GM23338 (cell line): Measurements from ENCODE around the gene CDKAL1. TPM values are rescaled to one million over a fixed set of nuclear protein-coding genes. Genes with fewer than 3 reads are reported as not detected.

Source experiments
- ATAC-seq: fragments of 200-7000 bp; cut with Tn5 transposase; 3 replicates; pipeline ENCODE4 v1.9.1; 2020
- DNase-seq: peaks from one replicate; pipeline ENCODE4 v3.0.0-alpha.2; 2015; ENCODE audit warnings: low spot score
- H2AFZ ChIP-seq: fragments of 200-600 bp; sonication (generic); 2 replicates; pipeline ENCODE4 v1.8.0; 2016; ENCODE audit warnings: antibody characterized with exemption, mild to moderate bottlenecking, moderate library complexity
- H3F3A ChIP-seq: fragments of 200-600 bp; sonication (generic); replicated peaks from 2 replicates; pipeline ENCODE4 v1.8.0; 2017; ENCODE audit warnings: antibody characterized with exemption, mixed run types, low read depth
- H3K27ac ChIP-seq: fragments of 200-600 bp; sonication (generic); 2 replicates; pipeline ENCODE4 v1.6.1; 2016; ENCODE audit warnings: low read depth
- H3K27me3 ChIP-seq: fragments of 200-600 bp; sonication (generic); 2 replicates; pipeline ENCODE4 v1.8.0; 2016; ENCODE audit warnings: mild to moderate bottlenecking, mixed run types, moderate library complexity; ENCODE audit not compliant: insufficient read depth
- H3K36me3 ChIP-seq: fragments of 200-600 bp; sonication (generic); 2 replicates; pipeline ENCODE4 v1.8.0; 2016; ENCODE audit warnings: mild to moderate bottlenecking; ENCODE audit not compliant: insufficient read depth
- H3K4me1 ChIP-seq: fragments of 200-600 bp; sonication (generic); 2 replicates; pipeline ENCODE4 v1.8.0; 2016; ENCODE audit warnings: mild to moderate bottlenecking, moderate library complexity; ENCODE audit not compliant: insufficient read depth
- H3K4me2 ChIP-seq: fragments of 200-600 bp; sonication (generic); 2 replicates; pipeline ENCODE4 v1.7.1; 2017; ENCODE audit warnings: mixed run types
- H3K4me3 ChIP-seq: fragments of 200-600 bp; sonication (generic); 2 replicates; pipeline ENCODE4 v1.6.1; 2016; ENCODE audit warnings: mixed run types
- H3K79me2 ChIP-seq: fragments of 200-600 bp; sonication (generic); replicated peaks from 2 replicates; pipeline ENCODE4 v1.8.0; 2017; ENCODE audit warnings: mild to moderate bottlenecking; ENCODE audit not compliant: insufficient read depth
- H3K9me2 ChIP-seq: fragments of 200-600 bp; sonication (generic); 2 replicates; pipeline ENCODE4 v1.8.0; 2017; ENCODE audit not compliant: insufficient read depth
- H4K20me1 ChIP-seq: fragments of 200-600 bp; sonication (generic); replicated peaks from 2 replicates; pipeline ENCODE4 v1.8.0; 2017; ENCODE audit warnings: mild to moderate bottlenecking; ENCODE audit not compliant: insufficient read depth
- H3K27ac Mint-ChIP-seq: 2 replicates; pipeline ENCODE4 v1.8.0; 2020; ENCODE audit warnings: inconsistent platforms, mild to moderate bottlenecking, moderate library complexity, mixed read lengths
- H3K27me3 Mint-ChIP-seq: 3 replicates; pipeline ENCODE4 v1.8.0; 2022; ENCODE audit warnings: low read depth, mild to moderate bottlenecking, moderate library complexity, mixed read lengths, inconsistent platforms; ENCODE audit not compliant: insufficient read depth, poor library complexity
- H3K36me3 Mint-ChIP-seq: 3 replicates; pipeline ENCODE4 v1.8.0; 2021; ENCODE audit warnings: low read depth, mild to moderate bottlenecking, inconsistent platforms, moderate library complexity, mixed read lengths
- H3K4me1 Mint-ChIP-seq: 3 replicates; pipeline ENCODE4 v1.8.0; 2020; ENCODE audit warnings: mild to moderate bottlenecking, inconsistent platforms, mixed read lengths
- H3K4me3 Mint-ChIP-seq: 3 replicates; pipeline ENCODE4 v1.8.0; 2021; ENCODE audit warnings: moderate library complexity, mild to moderate bottlenecking, inconsistent platforms, mixed read lengths
- H3K9me3 Mint-ChIP-seq: 3 replicates; pipeline ENCODE4 v1.8.0; 2020; ENCODE audit warnings: moderate library complexity, mild to moderate bottlenecking, inconsistent platforms, mixed read lengths
- CREB1 ChIP-seq: fragments of 250-450 bp; sonication (Bioruptor Pico); IDR thresholded peaks from 2 replicates; pipeline ENCODE4 v1.5.0; 2020; ENCODE audit warnings: low read depth, mild to moderate bottlenecking, moderate library complexity
- CTCF ChIP-seq, 2 experiments: fragments of 200-600 bp in 1 of 2; sonication (generic) in 1 of 2; conservative IDR thresholded peaks; 2 replicates each; pipeline versions ENCODE4 v1.5.1 to v1.6.1; 2016 to 2017; ENCODE audit warnings: antibody characterized with exemption in 2 of 2, low read depth in 2 of 2, mild to moderate bottlenecking in 2 of 2, moderate library complexity in 1 of 2
- EZH2 ChIP-seq: fragments of 200-600 bp; sonication (generic); IDR thresholded peaks from one replicate; pipeline ENCODE4 v1.8.0; 2017; ENCODE audit warnings: antibody characterized with exemption, mild to moderate bottlenecking, low read depth; ENCODE audit not compliant: unreplicated experiment
- EZH2phosphoT487 ChIP-seq: fragments of 200-600 bp; sonication (generic); IDR thresholded peaks from one replicate; pipeline ENCODE4 v1.8.1; 2018; ENCODE audit warnings: antibody characterized with exemption; ENCODE audit not compliant: unreplicated experiment
- JUNB ChIP-seq: IDR thresholded peaks from one replicate; pipeline ENCODE4 v1.6.1; 2016; ENCODE audit warnings: antibody characterized with exemption; ENCODE audit not compliant: unreplicated experiment
- NANOG ChIP-seq: IDR thresholded peaks from 2 replicates; pipeline ENCODE4 v1.6.1; 2016; ENCODE audit warnings: antibody characterized with exemption, borderline replicate concordance
- POLR2AphosphoS5 ChIP-seq: IDR thresholded peaks from 2 replicates; pipeline ENCODE4 v1.6.1; 2016; ENCODE audit warnings: antibody characterized with exemption, low read depth
- STAT1 ChIP-seq: IDR thresholded peaks from one replicate; pipeline ENCODE4 v1.6.1; 2016; ENCODE audit warnings: antibody characterized with exemption; ENCODE audit not compliant: unreplicated experiment
- ZNF114 ChIP-seq: fragments of 250-450 bp; sonication (Bioruptor Pico); IDR thresholded peaks from 2 replicates; pipeline ENCODE4 v1.5.0; 2020; ENCODE audit warnings: mild to moderate bottlenecking, moderate library complexity
- ZNF331 ChIP-seq: fragments of 250-450 bp; sonication (Bioruptor Pico); IDR thresholded peaks from 2 replicates; pipeline ENCODE4 v1.5.0; 2020; ENCODE audit warnings: low read depth, mild to moderate bottlenecking, moderate library complexity
- polyA plus RNA-seq: library from polyadenylated mRNA; unstranded; fragments of >200 nt; fragmentation: Nextera tagmentation; extraction: Ambion mirVana; gene quantifications from 2 replicates; pipeline ENCODE4 v1.2.1, GENCODE V29; 2016
- total RNA-seq: library from RNA; depleted of rRNA; stranded (reverse); fragments of >200 nt; shearing (Covaris generic); gene quantifications from 2 replicates; pipeline ENCODE4 v1.2.3, GENCODE V29; 2014
- TF ChIP-seq, protein P1 (sequence below): IDR thresholded peaks from 2 replicates; pipeline ENCODE4 v1.6.1; 2016; ENCODE audit warnings: antibody characterized with exemption
- TF ChIP-seq, protein P2 (sequence below): fragments of 250-450 bp; sonication (Bioruptor Pico); IDR thresholded peaks from 2 replicates; pipeline ENCODE4 v1.5.0; 2020; ENCODE audit warnings: mild to moderate bottlenecking, moderate library complexity
- TF ChIP-seq, protein P3 (sequence below): IDR thresholded peaks from one replicate; pipeline ENCODE4 v1.6.1; 2018; ENCODE audit warnings: antibody characterized with exemption; ENCODE audit not compliant: unreplicated experiment

Gene CDKAL1
- total and polyA plus RNA-seq, 2 experiments from 2014 or later = 17.8 to 35.0 TPM

DNA sequence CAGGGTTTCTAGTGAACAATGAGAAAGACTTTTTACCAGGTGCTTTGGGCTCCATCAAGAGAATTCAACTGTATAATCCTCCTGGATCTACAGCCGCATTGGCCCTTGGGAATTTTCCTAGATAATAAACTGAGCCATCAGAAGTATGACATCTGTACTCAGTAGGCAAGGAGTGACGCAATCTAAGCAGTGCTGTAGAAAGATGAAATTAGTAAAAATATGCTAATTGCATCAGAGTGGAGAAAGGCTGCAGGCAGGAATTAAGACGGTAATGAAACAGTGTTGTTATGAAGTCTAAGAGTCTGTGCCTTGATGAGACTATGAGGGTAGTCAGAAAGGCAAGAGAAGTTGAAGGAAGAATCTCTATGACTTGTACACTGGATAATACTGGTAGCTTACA is 551.4 kb downstream of the CDKAL1 start:
- Histone ChIP-seq H3K4me2 (no peak overlapping the region), H3K4me1 (no peaks in the 10 kb centered on the region), H3K36me3 (no peaks in the 10 kb centered on the region), H3F3A (no peaks in the 10 kb centered on the region), H3K27me3 (no peaks in the 10 kb centered on the region), H2AFZ (no peak overlapping the region), H4K20me1 (no peaks in the 10 kb centered on the region), H3K4me3 (no peak overlapping the region), H3K9me2 (no peaks in the 10 kb centered on the region), H3K79me2 (no peaks in the 10 kb centered on the region), H3K27ac (no peak overlapping the region)
- H3K4me3 Mint-ChIP-seq = no peak overlapping the region
- H3K27me3 Mint-ChIP-seq = no peaks in the 10 kb centered on the region
- ATAC-seq (no peak), DNase-seq (no peak)
- no peaks in the 10 kb centered on the region for H3K36me3 Mint-ChIP-seq
- H3K27ac Mint-ChIP-seq = no peak overlapping the region
- H3K4me1 Mint-ChIP-seq = no peaks in the 10 kb centered on the region
- TF ChIP-seq CTCF (conservative IDR thresholded peaks at IDR 0.05; ENCODE audit: low read depth in 2 of 2) = no peak
- TF ChIP-seq, protein P1, sequence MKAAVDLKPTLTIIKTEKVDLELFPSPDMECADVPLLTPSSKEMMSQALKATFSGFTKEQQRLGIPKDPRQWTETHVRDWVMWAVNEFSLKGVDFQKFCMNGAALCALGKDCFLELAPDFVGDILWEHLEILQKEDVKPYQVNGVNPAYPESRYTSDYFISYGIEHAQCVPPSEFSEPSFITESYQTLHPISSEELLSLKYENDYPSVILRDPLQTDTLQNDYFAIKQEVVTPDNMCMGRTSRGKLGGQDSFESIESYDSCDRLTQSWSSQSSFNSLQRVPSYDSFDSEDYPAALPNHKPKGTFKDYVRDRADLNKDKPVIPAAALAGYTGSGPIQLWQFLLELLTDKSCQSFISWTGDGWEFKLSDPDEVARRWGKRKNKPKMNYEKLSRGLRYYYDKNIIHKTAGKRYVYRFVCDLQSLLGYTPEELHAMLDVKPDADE = no peak
- no peak for TF ChIP-seq POLR2AphosphoS5
- no peak for TF ChIP-seq ZNF331 (CRISPR knock-in tag)
- no peak for TF ChIP-seq ZNF114 (CRISPR knock-in tag)
- no peak for TF ChIP-seq EZH2
- no peak for TF ChIP-seq EZH2phosphoT487
- TF ChIP-seq STAT1 = no peak
- TF ChIP-seq CREB1 = no peak
- TF ChIP-seq NANOG = no peak
- TF ChIP-seq JUNB = no peak
- TF ChIP-seq, protein P2, sequence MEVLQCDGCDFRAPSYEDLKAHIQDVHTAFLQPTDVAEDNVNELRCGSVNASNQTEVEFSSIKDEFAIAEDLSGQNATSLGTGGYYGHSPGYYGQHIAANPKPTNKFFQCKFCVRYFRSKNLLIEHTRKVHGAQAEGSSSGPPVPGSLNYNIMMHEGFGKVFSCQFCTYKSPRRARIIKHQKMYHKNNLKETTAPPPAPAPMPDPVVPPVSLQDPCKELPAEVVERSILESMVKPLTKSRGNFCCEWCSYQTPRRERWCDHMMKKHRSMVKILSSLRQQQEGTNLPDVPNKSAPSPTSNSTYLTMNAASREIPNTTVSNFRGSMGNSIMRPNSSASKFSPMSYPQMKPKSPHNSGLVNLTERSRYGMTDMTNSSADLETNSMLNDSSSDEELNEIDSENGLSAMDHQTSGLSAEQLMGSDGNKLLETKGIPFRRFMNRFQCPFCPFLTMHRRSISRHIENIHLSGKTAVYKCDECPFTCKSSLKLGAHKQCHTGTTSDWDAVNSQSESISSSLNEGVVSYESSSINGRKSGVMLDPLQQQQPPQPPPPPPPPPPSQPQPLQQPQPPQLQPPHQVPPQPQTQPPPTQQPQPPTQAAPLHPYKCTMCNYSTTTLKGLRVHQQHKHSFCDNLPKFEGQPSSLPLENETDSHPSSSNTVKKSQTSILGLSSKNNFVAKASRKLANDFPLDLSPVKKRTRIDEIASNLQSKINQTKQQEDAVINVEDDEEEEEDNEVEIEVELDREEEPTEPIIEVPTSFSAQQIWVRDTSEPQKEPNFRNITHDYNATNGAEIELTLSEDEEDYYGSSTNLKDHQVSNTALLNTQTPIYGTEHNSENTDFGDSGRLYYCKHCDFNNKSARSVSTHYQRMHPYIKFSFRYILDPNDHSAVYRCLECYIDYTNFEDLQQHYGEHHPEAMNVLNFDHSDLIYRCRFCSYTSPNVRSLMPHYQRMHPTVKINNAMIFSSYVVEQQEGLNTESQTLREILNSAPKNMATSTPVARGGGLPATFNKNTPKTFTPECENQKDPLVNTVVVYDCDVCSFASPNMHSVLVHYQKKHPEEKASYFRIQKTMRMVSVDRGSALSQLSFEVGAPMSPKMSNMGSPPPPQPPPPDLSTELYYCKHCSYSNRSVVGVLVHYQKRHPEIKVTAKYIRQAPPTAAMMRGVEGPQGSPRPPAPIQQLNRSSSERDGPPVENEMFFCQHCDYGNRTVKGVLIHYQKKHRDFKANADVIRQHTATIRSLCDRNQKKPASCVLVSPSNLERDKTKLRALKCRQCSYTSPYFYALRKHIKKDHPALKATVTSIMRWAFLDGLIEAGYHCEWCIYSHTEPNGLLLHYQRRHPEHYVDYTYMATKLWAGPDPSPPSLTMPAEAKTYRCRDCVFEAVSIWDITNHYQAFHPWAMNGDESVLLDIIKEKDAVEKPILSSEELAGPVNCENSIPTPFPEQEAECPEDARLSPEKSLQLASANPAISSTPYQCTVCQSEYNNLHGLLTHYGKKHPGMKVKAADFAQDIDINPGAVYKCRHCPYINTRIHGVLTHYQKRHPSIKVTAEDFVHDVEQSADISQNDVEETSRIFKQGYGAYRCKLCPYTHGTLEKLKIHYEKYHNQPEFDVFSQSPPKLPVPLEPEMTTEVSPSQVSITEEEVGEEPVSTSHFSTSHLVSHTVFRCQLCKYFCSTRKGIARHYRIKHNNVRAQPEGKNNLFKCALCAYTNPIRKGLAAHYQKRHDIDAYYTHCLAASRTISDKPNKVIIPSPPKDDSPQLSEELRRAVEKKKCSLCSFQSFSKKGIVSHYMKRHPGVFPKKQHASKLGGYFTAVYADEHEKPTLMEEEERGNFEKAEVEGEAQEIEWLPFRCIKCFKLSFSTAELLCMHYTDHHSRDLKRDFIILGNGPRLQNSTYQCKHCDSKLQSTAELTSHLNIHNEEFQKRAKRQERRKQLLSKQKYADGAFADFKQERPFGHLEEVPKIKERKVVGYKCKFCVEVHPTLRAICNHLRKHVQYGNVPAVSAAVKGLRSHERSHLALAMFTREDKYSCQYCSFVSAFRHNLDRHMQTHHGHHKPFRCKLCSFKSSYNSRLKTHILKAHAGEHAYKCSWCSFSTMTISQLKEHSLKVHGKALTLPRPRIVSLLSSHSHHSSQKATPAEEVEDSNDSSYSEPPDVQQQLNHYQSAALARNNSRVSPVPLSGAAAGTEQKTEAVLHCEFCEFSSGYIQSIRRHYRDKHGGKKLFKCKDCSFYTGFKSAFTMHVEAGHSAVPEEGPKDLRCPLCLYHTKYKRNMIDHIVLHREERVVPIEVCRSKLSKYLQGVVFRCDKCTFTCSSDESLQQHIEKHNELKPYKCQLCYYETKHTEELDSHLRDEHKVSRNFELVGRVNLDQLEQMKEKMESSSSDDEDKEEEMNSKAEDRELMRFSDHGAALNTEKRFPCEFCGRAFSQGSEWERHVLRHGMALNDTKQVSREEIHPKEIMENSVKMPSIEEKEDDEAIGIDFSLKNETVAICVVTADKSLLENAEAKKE (CRISPR knock-in tag) = no peak
- TF ChIP-seq, protein P3, sequence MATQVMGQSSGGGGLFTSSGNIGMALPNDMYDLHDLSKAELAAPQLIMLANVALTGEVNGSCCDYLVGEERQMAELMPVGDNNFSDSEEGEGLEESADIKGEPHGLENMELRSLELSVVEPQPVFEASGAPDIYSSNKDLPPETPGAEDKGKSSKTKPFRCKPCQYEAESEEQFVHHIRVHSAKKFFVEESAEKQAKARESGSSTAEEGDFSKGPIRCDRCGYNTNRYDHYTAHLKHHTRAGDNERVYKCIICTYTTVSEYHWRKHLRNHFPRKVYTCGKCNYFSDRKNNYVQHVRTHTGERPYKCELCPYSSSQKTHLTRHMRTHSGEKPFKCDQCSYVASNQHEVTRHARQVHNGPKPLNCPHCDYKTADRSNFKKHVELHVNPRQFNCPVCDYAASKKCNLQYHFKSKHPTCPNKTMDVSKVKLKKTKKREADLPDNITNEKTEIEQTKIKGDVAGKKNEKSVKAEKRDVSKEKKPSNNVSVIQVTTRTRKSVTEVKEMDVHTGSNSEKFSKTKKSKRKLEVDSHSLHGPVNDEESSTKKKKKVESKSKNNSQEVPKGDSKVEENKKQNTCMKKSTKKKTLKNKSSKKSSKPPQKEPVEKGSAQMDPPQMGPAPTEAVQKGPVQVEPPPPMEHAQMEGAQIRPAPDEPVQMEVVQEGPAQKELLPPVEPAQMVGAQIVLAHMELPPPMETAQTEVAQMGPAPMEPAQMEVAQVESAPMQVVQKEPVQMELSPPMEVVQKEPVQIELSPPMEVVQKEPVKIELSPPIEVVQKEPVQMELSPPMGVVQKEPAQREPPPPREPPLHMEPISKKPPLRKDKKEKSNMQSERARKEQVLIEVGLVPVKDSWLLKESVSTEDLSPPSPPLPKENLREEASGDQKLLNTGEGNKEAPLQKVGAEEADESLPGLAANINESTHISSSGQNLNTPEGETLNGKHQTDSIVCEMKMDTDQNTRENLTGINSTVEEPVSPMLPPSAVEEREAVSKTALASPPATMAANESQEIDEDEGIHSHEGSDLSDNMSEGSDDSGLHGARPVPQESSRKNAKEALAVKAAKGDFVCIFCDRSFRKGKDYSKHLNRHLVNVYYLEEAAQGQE = no peak
- H3K9me3 Mint-ChIP-seq = no peaks in the 10 kb centered on the region
